GM18870 (cell line): Measurements from ENCODE around the gene TSPAN15.

Experiments
- ATAC-seq: cut with Tn5 transposase; IDR thresholded peaks from one replicate; pipeline ENCODE4 v1.9.1; 2021; ENCODE audit warnings: moderate library complexity; ENCODE audit not compliant: unreplicated experiment

Gene TSPAN15

DNA sequence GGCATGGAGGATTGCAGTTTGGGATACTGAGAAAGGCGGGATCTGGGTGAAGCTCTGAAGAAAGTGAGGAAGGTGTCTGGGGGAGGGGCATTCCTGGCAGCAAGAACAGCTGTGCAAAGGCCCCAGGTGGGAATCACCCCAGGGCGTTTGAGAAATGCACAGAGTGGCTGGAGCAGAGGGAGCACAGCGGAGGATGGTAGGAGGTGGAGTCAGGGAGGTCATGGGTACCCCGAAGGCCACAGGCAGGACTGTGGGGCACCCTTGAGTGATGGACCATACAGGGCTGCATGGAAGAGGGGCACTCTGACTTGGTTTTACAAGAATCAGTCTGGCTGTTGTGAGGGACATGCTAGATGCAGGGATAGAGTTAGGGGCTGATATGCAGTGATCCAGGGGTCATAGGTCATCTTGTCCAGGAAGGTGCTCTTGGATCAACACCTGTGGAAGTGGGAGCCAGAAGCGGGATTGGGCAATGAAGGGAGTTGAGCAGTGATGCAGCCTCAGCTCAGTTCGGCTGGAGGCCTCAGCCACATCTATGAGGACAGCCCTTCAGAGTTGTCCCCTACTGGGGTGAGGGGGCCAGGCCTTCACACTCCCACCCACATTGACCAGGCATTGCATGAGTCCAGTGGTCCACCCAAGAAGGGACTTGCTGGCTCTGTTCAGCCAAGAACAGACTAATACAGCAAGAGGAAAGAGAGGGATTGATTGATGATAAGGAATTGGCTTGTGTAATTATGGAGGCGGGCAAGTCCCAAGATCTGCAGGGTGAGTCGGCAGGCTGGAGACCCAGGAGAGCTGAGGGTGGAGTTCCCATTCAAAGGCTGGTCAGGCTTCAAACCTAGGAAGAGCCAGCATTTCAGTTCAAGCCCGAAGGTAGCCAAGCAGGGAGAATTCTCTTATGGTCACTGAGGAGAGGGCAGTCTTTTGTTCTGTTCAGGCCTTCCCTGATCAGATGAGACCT, 48.7 kb downstream of the TSPAN15 start:
- ATAC-seq, result no peak

DNA sequence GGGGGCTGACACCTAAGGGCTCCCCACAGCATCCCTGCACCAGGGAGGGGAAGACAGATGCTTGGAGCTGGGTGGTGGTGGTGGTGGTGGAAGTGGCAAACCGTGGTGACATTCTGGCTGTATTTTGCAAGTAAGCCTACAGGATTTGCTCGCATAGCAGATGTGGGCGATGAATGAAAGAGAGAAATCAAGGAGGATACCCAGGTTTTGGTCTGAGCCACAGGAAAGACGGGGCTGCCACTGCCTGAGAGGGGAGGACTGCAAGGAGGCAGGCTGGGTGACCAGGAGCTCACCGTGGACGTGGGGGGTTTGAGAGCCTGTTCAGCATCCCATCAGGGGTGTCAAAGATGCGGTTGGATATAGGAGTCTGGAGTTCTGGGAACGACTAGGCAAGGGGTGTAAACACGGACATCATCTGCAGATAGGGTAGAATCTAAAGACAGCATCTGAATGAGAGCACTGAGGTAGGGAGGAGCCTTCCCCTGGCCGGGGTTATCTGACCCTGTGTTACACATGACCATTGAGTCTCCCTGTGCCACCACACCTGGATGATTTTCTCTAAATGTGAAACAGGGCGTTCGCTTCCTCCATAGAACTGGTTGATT, 49.7 kb downstream of the TSPAN15 start:
- no peak for ATAC-seq

DNA sequence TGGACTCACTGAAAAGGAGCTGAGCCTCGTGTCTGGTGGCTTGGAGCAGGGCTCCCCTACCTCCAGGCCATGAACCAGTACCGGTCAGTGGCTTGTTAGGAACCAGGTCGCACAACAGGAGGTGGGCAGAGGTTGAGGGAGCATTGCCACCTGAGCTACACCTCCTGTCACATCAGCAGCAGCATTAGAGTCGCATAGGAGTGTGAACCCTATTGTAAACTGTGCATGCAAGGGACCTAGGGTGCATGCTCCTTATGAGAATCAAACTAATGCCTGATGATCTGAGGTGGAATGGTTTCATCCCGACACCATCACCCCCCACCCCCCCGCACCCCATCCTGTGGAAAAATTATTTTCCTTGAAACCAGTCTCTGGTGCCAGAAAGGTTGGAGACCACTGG, 50.4 kb downstream of the TSPAN15 start:
- no peak for ATAC-seq

DNA sequence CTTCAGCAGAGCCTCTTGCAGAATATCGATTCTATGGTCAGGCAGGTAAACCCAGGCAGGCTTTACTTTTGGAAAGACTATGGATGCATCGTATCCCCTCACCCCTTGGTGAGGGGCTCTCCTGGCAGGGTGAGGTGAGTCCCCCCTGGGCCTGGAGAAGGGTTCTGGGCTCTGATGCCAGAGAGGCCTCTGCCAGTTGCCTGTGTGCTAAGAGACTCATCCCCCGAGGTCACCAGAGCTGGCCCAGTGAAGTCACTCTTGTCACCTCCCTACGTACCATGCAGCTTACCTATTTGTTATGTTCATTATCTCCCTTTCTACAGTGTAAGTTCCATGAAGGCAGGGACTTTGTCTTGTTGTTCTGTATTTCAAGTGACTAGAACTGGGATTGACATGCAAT, 51.3 kb downstream of the TSPAN15 start:
- ATAC-seq, result no peak

DNA sequence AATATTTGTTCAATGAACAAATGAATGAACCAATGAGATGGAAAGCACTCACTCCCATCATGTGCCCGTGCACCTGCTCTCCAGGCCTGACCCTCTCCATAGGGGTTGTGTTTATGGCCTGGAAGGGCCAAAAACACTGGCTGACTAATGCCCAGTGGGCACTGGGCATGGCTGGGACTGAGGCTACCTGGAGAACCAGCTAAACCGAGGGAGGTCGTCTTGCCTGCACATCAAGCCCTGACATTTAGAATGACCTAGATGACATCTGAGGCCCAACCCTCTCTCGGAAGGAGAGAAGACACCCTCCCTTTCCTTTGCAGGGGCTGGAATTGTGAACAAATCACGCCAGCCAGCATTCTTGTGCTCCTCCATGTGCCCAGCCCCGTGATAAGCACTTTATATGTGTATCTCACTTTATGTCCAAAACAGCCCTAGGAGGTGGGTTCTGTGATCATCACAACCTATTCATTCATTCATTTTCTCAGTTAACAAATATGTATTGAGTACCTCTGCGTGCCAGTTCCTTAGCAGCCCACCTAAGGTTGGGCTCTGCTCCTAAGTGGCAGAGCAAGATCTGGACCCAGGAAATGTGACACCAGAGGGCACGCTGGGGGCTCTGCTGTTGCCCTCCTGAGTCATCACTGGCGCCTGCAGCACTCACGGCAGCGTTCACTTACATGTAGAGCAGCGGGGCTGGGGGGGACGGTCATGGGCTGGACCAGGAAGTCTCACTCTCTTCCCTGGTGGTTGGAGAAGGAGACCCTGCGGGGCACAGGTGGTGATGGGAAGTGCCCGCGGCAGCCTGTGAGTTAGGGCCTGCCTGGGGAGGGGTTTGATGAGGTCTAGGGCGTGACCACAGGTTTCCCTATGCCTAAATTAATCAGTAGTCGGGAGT, 52.0 kb downstream of the TSPAN15 start:
- ATAC-seq, result no peak

DNA sequence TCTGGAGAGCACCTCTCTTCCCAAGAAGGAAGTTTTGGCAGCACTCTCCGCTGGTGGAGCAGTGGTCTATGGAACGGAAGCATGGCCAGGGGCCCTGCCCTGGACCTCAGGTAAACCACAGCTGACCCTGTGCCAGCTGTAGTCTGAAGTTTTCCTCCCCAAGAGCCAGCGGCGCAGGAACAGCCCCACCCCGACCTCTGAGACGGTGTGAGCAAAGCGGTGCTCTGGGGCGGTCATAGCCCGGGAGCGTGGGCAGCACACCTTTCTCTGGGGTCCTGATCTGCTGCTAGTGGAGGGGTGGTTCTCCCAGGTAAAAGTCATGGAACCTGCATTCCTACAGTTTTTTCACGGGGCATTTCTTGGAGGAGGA, 52.6 kb downstream of the TSPAN15 start:
- ATAC-seq, result no peak

DNA sequence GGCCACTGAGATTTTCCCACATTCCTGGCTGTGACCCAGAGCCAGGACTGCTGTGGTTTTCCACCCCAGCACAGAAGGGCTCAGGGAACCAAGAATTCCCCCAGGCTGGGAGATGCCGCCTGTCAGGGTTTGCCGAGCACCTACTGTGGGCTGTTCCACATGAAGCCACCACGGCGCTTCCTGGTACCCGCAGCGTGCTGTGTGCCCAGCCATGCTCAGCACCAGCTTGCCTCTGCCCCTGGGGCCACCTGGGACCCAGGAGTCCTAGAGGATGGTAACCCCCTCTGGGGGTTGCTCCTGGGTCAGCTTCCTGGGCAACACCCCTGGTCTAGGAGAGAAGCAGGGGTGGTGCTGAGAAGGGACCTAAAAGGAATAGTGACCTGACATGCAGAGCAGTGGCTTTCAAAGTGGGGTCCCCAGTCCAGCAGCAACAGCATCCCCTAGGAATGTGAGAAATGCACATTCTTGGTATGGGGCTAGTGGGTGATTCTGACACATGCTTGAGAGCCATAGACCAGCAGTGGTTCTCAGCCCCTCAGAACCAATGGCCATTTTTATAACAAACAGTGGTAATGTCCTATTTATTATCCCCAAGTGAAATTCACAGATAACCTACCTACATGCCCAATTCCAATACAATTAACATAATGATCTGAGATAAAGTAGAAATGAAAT, 53.4 kb downstream of the TSPAN15 start:
- ATAC-seq, result no peak

DNA sequence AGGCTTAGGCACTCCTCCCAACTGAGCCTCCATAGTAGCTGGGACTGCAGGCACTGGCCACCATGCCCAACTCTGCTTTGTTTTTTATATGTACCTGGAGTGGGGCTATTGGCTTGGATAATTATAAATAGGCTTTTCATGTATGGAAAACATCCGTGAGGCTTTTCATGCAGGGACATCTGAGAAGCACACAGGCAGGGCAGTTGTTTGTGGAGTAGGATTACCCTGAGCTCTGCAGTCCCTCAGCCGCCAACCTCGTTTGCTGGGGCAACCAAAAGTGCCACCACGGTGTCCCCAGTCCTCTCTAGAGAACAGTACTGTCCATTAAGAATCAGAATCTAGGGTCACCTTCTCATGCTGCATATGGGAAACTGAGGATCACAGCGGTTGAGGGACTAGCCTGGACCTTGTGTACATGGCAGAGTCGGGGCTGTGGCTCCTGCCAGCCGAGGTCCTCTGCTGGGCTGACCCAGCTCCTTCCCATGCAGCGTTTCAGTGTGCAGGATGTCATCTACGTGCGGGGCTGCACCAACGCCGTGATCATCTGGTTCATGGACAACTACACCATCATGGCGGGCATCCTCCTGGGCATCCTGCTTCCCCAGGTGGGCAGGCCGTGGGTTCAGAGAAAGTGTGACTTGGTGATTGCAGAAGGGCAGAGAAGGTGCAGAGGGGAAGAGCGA, 54.5 kb downstream of the TSPAN15 start:
- ATAC-seq, result no peak

DNA sequence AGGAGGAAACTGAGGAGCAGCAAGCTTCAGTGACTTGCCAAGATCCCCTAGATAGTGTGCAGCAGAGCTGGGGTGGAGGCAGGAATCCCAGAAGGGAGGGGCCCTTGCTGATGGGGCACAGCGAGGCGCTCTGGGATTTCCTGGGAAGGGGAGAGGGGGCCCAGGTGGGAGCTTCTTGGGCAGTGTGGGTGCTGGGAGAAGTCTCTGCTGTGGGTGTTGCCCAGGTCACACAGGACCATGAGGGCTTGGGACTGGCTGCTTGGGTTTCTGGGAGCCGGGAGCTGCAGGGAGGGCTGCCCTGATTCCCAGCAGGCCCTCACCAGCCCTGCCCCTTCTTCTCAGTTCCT, 55.2 kb downstream of the TSPAN15 start:
- ATAC-seq, result no peak

DNA sequence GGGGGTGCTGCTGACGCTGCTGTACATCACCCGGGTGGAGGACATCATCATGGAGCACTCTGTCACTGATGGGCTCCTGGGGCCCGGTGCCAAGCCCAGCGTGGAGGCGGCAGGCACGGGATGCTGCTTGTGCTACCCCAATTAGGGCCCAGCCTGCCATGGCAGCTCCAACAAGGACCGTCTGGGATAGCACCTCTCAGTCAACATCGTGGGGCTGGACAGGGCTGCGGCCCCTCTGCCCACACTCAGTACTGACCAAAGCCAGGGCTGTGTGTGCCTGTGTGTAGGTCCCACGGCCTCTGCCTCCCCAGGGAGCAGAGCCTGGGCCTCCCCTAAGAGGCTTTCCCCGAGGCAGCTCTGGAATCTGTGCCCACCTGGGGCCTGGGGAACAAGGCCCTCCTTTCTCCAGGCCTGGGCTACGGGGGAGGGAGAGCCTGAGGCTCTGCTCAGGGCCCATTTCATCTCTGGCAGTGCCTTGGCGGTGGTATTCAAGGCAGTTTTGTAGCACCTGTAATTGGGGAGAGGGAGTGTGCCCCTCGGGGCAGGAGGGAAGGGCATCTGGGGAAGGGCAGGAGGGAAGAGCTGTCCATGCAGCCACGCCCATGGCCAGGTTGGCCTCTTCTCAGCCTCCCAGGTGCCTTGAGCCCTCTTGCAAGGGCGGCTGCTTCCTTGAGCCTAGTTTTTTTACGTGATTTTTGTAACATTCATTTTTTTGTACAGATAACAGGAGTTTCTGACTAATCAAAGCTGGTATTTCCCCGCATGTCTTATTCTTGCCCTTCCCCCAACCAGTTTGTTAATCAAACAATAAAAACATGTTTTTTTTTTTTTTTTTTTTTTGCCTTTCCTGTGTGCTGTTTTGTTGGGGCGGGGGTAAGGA, 55.8 kb downstream of the TSPAN15 start:
- no peak for ATAC-seq

DNA sequence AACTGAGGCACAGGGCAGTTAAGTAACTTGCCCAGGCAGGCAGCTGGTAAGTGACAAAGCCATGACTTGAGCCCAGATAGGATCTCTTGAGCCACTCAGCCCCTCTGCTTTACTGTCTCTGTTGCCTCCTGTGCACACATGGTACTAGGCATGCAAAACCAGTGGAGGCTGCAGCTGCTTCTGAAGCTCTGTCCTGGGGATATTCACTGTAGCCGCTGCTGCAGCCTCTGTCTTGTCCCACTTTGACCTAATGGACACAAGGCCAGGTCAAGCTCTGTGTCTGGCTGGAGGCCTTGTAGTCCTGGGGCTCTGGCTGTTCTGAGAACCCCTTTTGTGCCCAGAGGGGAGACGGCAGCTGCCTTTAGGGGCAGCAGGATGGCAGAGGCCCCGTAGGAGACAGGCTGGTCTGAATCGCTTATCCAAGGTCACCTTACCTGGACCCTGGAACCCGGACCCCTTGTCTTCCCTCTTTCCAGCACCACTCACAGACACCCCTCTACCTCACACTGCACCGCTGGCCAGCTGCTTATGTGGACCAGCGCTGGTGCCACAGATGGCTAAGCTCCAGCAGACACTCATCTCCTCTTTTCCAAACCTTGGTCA, 57.6 kb downstream of the TSPAN15 start:
- ATAC-seq, result no peak

DNA sequence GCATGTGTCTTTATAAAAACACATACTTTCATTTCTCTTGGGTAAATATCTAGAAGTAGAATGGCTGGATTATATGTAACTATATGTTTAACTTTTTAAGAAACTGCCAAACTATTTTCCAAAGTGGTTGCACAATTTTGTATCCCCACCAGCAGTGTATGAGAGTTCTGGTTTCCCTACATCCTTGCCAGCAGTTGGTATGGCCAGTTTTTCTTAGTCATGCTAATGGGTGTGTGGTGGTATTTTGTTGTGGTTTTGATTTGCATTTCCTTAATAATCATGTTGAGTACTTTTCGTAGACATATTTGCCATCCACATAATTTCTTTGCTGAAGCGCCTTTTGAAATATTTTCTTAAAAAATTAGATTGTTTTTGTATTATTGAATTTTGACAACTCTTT, 61.6 kb downstream of the TSPAN15 start:
- ATAC-seq, result no peak

DNA sequence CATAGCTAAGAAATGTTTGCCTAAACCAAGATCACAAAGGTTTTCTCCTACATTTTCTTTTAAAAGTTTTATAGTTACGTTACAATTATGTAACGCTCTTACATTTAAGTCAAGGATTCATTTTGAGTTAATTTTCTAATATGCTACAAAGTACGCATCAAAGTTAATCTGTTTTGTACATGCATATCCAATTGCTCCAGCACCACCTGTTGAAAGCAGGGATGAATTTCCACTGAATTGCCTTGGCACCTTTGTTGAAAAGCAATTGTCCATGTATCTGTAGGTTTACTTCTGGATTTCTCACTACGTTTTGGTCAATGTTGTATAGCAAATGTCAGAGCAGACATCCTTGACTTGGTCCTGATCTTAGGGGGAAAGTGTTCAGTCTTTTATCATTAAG, 62.4 kb downstream of the TSPAN15 start:
- ATAC-seq, result no peak

DNA sequence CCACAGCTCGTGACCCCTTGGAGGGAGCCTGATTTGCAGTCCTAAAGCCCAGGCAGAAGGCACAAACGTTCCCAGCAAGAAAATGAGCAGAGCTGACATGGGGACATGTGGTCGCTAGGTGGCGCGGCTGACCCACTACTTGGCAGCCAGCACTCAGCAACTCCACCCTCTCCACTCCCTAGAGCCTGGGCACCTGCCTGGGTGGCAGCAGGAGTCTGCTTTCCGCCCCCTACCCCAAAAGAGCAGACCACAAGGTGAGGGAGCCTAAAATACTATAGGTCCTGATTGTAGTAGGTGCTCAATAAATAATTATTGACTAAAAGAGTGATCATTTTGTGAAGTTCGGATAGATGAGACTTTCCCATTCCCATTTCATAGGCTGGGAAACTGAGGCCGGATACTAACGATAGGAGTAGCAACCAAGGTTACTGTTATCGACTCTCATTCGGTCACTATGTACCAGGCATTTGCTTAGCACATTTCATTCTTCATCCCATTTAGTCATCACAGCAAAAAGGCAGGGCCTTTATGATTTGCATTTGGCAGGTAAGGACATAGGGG, 64.5 kb downstream of the TSPAN15 start:
- ATAC-seq, result no peak

DNA sequence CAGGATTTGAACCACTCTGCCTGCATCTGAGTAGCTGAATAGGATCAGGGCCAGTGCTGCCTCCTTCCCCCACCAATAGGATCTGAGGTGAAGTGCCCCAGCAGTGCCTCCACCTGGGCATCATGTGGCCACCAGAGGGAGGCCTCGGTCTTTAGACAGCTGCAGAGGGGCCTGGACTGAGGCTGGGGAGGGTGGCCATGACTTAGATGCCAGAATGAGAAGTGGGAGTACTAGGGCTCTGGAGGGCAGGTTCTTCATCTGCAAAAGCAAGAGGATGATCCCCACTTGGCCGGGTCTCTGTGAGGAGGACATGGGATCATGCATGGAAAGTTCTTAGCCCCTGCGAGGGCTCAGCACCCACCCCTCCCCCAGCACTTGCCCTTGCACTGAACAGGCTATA, 65.1 kb downstream of the TSPAN15 start:
- no peak for ATAC-seq

DNA sequence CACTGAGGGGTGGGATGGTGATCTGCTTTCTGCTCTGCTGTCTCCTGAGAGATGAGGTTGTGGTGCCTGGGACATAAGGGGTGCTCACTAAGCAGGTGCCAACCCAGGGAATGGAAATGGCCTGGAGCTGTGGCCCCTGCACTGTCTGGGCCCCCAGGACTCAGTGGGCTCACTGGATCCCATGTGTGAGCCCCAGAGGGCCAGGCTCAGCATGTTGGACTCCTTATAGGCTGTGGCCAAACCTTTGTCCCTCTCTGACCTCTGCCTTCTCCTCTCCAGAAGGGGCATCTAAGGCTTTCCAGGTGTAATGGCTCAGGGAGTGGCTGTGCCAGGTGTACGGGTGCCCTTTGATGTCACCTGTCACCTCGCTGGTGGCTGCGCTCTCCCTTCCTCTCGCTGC, 65.5 kb downstream of the TSPAN15 start:
- ATAC-seq, result no peak

DNA sequence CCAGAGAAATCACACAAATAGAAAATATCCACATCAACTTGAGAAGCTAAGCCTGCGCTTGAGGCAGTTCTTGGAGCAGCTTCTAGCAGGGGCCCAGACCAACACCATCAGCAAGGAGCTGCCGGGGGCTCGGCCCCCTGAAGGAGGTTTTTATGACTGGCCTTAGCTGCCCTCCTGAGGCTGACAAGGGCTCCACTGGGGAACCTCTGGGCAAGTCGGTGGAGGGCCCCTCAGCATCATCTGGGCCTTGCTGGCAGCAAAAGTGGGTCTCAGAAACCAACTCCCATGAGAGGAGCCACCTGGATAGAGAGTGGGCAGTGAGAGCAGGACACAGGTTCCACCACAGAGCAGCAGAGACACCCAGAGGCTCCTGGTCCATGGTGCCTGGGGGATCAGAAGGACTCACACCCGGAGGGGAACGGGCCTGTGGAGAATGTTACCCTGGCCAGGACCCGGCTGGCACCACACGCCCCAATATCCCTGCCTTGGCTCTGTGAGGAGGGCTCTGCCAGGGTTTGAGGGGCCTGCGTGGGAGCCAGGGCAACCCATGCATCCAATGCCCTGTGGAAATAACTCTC, 66.1 kb downstream of the TSPAN15 start:
- no peak for ATAC-seq

DNA sequence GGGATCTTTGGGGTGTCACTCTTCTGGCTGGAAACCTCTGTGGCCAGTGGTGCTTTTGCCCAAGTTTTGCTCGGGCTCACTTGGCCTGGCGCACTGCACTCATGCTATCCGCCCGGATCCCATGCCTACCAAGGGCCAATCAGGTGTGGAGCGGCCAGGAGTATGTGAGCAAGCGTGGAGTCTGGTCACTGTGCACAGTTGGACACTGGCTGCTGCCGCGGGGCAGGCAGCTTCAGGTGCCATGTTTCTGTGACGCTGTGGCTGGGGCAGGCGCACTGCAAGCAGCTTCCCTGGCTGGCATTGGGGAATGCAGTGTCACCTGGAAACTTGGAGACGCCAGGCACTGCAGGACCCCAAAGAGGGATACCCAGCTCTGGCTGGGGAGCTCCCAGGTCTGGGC, 76.7 kb downstream of the TSPAN15 start:
- ATAC-seq, result no peak
